HepG2 (cell line): ENCODE results near the gene PLK3. TPM values are rescaled to one million over a fixed set of nuclear protein-coding genes. Genes with fewer than 3 reads are reported as not detected.

ENCODE experiments used
- PAX8 ChIP-seq: sonication (generic); formaldehyde crosslinking; IDR thresholded peaks from 2 replicates; pipeline ENCODE4 v1.8.0; 2022; ENCODE audit warnings: mild to moderate bottlenecking, missing genetic modification reagents, borderline replicate concordance
- SP4 ChIP-seq: sonication (generic); formaldehyde crosslinking; IDR thresholded peaks from 2 replicates; pipeline ENCODE4 v1.8.1; 2023; ENCODE audit warnings: mild to moderate bottlenecking, missing genetic modification reagents
- STAT5B ChIP-seq: sonication (generic); formaldehyde crosslinking; IDR thresholded peaks from 2 replicates; pipeline ENCODE4 v1.4.0; 2020; ENCODE audit warnings: missing genetic modification reagents
- ZNF10 ChIP-seq: sonication (generic); formaldehyde crosslinking; IDR thresholded peaks from 2 replicates; pipeline ENCODE4 v1.4.0; 2020; ENCODE audit warnings: mild to moderate bottlenecking, low read depth, missing genetic modification reagents, borderline replicate concordance
- ZNF430 ChIP-seq: sonication (generic); formaldehyde crosslinking; IDR thresholded peaks from 2 replicates; pipeline ENCODE4 v1.9.0; 2021; ENCODE audit warnings: mild to moderate bottlenecking, missing genetic modification reagents
- ZNF44 ChIP-seq: sonication (generic); formaldehyde crosslinking; IDR thresholded peaks from 2 replicates; pipeline ENCODE4 v1.5.1; 2020; ENCODE audit warnings: mild to moderate bottlenecking, missing genetic modification reagents
- polyA plus RNA-seq, 8 experiments: library from polyadenylated mRNA; depleted of rRNA in 3 of 8; stranded (reverse) in 7 of 8; unstranded in 1 of 8; fragments of >200 nt; fragmentation: Illumina TruSeq in 4 of 8; extraction: Trizol in 4 of 8; gene quantifications; 2 replicates each; pipeline versions ENCODE4 v1.2.1 to v1.2.3, GENCODE V29; 2011 to 2016; ENCODE audit warnings: low read depth in 4 of 8, missing spikeins in 1 of 8, mixed read lengths in 1 of 8; ENCODE audit not compliant: insufficient read depth in 1 of 8
- total RNA-seq, 5 experiments: library from RNA; depleted of rRNA; stranded (reverse); fragments of >200 nt; fragmentation: Illumina TruSeq; extraction: Trizol; gene quantifications; 2 replicates each; pipeline ENCODE4 v1.2.3, GENCODE V29; 2016; ENCODE audit warnings: low read depth in 1 of 5
- TF ChIP-seq, protein P1 (sequence below): sonication (generic); formaldehyde crosslinking; IDR thresholded peaks from 2 replicates; pipeline ENCODE4 v1.8.0; 2022; ENCODE audit warnings: missing genetic modification reagents, mild to moderate bottlenecking, inconsistent platforms, borderline replicate concordance
- TF ChIP-seq, protein P2 (sequence below): sonication (generic); formaldehyde crosslinking; IDR thresholded peaks from 2 replicates; pipeline ENCODE4 v1.4.0; 2020; ENCODE audit warnings: mild to moderate bottlenecking, missing genetic modification reagents
- TF ChIP-seq, protein P3 (sequence below), 2 experiments: fragments of 450-650 bp in 1 of 2; sonication (generic) in 1 of 2; formaldehyde crosslinking in 1 of 2; IDR thresholded peaks; 2 replicates each; pipeline versions ENCODE4 v1.6.1 to v1.8.0; 2016 to 2022; ENCODE audit warnings: antibody characterized with exemption in 1 of 2, mild to moderate bottlenecking in 1 of 2, missing genetic modification reagents in 1 of 2
- TF ChIP-seq, protein P4 (sequence below): sonication (generic); formaldehyde crosslinking; IDR thresholded peaks from 2 replicates; pipeline ENCODE4 v1.5.0; 2020; ENCODE audit warnings: missing genetic modification reagents
- TF ChIP-seq, protein P5 (sequence below): sonication (generic); formaldehyde crosslinking; IDR thresholded peaks from 2 replicates; pipeline ENCODE4 v1.4.0; 2020; ENCODE audit warnings: mild to moderate bottlenecking, low read depth, missing genetic modification reagents

Gene PLK3
- total and polyA plus RNA-seq, 2 of the 13 experiments (the other 11 are each of a cell fraction or from before 2014, with no cell fraction given) = 9.8 to 16.9 TPM

DNA sequence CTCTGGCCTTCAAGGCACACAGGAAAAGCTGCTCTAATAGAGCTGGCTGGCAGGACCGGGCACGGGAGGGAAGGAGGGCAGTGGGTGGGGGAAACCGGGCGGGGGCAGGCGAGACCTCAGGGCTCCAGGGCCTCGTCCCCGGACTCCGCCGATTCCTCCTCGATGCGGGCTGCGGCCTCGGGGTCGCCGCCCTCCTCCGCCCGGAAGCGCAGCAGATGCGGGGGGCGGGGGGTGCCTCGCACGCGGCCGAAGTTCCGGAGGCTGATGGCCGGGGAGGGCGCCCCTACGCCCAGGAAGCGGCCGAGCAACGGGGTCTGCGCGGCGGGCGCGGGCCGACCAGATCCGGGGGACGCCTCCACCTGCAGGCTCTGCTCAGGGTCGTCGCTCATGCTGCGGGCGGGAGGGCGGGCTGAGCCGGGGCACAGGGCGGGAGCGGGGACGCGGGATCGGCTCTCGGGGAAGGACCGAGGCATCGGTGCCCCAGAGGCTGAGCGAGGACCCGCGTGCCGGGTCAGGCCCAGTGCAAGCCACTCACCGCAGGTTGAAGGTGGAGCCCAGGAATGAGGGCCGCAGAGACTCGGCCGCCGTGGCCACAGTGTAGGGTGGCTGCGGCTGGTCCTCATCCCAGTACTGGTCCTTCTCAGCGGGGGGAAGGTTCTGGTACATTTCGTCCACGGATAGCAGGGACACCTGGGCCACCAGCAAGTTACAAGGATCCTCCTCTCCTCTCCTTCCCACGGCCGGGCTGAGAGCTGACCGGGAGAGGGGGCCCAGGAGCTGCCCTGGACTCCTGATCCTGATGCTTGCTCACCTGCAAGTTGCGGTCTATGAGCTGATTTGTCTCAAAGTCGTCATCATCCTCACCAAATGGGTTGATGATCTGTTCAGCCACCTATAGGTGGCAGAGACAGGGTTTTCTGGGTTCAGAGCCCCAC lies 15.8 kb upstream of the PLK3 start (continued):
- TF ChIP-seq PAX8 (no peak; the same call in 1 of the 2 replicates), ZNF10 (CRISPR knock-in tag) (no peak), SP4 (CRISPR knock-in tag) (peak; percentile 43; the same call in 1 of the 2 replicates), ZNF430 (CRISPR knock-in tag) (no peak), ZNF44 (CRISPR knock-in tag) (no peak), STAT5B (CRISPR knock-in tag) (no peak)
- TF ChIP-seq, protein P1, sequence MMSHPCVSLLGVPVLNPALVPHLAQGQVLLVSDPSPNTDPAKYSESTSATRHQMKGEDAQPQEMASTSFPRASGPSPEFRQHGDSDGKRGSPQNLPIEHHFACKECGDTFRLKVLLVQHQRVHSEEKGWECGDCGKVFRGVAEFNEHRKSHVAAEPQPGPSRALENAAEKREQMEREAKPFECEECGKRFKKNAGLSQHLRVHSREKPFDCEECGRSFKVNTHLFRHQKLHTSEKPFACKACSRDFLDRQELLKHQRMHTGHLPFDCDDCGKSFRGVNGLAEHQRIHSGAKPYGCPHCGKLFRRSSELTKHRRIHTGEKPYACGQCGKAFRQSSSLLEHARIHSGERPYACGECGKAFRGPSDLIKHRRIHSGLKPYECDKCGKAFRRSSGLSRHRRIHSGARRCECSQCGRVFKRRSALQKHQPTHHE (CRISPR knock-in tag) = no peak
- TF ChIP-seq, protein P2, sequence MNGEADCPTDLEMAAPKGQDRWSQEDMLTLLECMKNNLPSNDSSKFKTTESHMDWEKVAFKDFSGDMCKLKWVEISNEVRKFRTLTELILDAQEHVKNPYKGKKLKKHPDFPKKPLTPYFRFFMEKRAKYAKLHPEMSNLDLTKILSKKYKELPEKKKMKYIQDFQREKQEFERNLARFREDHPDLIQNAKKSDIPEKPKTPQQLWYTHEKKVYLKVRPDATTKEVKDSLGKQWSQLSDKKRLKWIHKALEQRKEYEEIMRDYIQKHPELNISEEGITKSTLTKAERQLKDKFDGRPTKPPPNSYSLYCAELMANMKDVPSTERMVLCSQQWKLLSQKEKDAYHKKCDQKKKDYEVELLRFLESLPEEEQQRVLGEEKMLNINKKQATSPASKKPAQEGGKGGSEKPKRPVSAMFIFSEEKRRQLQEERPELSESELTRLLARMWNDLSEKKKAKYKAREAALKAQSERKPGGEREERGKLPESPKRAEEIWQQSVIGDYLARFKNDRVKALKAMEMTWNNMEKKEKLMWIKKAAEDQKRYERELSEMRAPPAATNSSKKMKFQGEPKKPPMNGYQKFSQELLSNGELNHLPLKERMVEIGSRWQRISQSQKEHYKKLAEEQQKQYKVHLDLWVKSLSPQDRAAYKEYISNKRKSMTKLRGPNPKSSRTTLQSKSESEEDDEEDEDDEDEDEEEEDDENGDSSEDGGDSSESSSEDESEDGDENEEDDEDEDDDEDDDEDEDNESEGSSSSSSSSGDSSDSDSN (CRISPR knock-in tag) = peak; percentile 95
- TF ChIP-seq, protein P3, sequence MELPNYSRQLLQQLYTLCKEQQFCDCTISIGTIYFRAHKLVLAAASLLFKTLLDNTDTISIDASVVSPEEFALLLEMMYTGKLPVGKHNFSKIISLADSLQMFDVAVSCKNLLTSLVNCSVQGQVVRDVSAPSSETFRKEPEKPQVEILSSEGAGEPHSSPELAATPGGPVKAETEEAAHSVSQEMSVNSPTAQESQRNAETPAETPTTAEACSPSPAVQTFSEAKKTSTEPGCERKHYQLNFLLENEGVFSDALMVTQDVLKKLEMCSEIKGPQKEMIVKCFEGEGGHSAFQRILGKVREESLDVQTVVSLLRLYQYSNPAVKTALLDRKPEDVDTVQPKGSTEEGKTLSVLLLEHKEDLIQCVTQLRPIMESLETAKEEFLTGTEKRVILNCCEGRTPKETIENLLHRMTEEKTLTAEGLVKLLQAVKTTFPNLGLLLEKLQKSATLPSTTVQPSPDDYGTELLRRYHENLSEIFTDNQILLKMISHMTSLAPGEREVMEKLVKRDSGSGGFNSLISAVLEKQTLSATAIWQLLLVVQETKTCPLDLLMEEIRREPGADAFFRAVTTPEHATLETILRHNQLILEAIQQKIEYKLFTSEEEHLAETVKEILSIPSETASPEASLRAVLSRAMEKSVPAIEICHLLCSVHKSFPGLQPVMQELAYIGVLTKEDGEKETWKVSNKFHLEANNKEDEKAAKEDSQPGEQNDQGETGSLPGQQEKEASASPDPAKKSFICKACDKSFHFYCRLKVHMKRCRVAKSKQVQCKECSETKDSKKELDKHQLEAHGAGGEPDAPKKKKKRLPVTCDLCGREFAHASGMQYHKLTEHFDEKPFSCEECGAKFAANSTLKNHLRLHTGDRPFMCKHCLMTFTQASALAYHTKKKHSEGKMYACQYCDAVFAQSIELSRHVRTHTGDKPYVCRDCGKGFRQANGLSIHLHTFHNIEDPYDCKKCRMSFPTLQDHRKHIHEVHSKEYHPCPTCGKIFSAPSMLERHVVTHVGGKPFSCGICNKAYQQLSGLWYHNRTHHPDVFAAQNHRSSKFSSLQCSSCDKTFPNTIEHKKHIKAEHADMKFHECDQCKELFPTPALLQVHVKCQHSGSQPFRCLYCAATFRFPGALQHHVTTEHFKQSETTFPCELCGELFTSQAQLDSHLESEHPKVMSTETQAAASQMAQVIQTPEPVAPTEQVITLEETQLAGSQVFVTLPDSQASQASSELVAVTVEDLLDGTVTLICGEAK (IDR thresholded peaks at IDR 0.05) = no peak
- TF ChIP-seq, protein P3 (CRISPR knock-in tag; IDR thresholded peaks at IDR 0.05) = no peak
- TF ChIP-seq, protein P4, sequence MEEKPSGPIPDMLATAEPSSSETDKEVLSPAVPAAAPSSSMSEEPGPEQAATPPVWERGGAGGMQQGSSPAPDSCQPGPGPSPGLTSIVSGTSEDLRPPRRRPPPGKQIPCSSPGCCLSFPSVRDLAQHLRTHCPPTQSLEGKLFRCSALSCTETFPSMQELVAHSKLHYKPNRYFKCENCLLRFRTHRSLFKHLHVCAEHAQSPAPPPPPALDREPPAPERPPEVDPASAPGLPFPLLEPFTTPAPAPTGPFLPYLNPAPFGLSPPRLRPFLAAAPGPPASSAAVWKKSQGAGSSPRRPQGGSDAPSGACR (CRISPR knock-in tag) = 0 out of 2 replicates have a peak, but pooled peaks have one; percentile 46
- TF ChIP-seq, protein P5, sequence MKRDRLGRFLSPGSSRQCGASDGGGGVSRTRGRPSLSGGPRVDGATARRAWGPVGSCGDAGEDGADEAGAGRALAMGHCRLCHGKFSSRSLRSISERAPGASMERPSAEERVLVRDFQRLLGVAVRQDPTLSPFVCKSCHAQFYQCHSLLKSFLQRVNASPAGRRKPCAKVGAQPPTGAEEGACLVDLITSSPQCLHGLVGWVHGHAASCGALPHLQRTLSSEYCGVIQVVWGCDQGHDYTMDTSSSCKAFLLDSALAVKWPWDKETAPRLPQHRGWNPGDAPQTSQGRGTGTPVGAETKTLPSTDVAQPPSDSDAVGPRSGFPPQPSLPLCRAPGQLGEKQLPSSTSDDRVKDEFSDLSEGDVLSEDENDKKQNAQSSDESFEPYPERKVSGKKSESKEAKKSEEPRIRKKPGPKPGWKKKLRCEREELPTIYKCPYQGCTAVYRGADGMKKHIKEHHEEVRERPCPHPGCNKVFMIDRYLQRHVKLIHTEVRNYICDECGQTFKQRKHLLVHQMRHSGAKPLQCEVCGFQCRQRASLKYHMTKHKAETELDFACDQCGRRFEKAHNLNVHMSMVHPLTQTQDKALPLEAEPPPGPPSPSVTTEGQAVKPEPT (CRISPR knock-in tag) = no peak
